ENCODE data around the gene PPP2R5C.
"Not testable (repeated sequence)": the region's sequence is repeated elsewhere in the genome, so short reads cannot be mapped to it uniquely, and the experiment has no call there.

The PPP2R5C gene

DNA sequence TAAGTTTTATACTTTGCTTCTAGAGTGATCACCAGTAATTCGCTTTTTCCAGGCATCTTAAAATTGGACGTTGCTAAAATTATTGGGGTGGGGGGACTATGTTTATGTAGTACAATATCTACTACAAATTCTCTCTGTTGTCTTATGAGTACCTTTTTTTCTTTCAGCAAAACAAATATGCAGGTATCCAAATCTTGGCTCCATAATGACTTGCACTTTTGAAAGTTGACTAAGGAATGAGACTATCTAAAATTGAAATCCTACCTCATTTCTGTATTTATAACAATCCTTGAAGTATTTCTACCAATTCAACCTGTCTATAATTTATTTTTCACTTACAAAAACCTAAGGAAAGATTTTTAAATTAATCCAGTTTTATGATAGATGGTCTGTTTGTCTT lies 205.2 kb downstream of the PPP2R5C start:
- no peak for DNase-seq (ENCODE audit: low read depth)

- no peak for DNase-seq (ENCODE audit: low read depth)
Observed at GRCh38 chr14:101968186-101968585, 206.7 kb downstream of the PPP2R5C start.

DNA sequence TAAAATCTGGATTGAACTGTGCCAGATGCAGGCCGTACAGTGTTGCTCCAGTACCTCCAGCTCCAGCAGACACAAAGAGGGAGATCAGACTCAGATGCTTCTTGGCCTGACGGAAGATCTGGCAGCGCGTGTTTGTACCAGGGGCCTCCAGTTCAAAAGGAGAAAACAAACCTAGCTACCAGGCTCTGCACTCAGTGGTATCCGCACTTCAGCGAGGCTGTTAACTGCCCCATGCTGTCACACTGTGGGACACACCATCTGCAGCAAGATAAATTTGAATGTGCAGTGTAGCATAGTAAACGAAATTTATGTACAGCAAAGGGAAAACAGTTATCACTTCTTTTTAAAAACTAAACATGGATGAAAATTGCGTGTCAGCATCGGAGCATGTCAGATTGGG lies 208.0 kb downstream of the PPP2R5C start:
- no peak for DNase-seq (ENCODE audit: low read depth)

DNA sequence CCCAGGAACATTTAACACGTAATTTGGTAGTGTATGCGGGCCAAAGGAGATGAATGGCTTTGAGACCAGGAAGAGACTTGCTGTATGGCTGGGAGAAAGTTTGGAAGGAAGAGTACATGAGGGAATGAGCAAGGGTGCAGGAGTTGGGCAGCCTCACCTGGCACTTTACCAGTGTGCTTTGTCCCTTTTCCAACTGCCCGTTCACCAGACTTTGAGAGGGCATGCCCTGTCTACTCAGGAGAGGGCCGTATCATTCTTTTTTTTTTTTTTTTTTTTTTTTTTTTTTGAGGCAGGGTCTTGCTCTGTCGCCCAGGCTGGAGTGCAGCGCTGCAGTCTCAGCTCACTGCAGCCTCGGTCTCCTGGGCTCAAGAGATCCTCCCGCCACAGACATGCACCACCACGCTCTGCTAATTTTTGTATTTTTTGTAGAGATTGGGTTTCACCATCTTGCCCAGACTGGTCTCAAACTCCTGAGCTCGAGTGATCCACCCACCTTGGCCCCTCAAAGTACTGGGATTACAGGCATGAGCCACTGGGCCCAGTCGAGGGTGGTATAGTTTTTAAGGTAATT lies 209.4 kb downstream of the PPP2R5C start:
- DNase-seq (ENCODE audit: low read depth): no peak

- not testable (repeated sequence) for DNase-seq (ENCODE audit: low read depth)
Observed at GRCh38 chr14:101971458-101971857, 209.9 kb downstream of the PPP2R5C start.

- DNase-seq (ENCODE audit: low read depth): peak; percentile 100
Observed at GRCh38 chr14:101972126-101972866, 210.8 kb downstream of the PPP2R5C start.

GRCh38 chr14:101973356-101973755 lies 211.8 kb downstream of the PPP2R5C start:
- peak; percentile 33 for DNase-seq (ENCODE audit: low read depth)

- DNase-seq (ENCODE audit: low read depth): no peak
Observed at GRCh38 chr14:101975231-101975630, 213.7 kb downstream of the PPP2R5C start.
